Measurements from ENCODE around the gene CCDC137. TPM values are rescaled to one million over a fixed set of nuclear protein-coding genes. Genes with fewer than 3 reads are reported as not detected.

CCDC137 gene
- total RNA-seq, 1 donor from 2014 or later, result 22.4 TPM

DNA sequence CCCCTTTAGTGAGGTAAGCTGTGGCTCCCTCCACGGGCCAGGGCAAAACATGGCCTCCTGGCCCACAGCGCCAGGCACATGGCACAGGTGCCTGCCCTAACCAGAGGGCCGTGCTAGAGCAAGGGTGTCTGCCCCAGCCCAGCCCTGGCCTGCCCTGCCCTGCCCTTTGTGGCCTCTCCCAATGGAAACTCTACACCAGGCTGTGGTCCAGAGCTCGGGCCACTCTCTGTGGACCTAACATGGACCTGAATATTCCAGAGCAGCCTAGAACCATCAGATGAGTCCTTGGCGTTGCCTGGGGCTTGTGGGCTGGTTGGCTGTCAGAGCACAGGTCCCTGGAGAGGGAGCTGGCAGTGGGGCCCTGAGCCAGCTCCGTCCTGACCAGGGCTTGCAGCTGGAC lies 28.7 kb downstream of the CCDC137 start:
- H3K9me3 Mint-ChIP-seq, result peaks cover 2% of the 10 kb centered on the region
- no peaks in the 10 kb centered on the region for H3K9me3 ChIP-seq (ENCODE audit: low read depth)
- TF ChIP-seq EZH2phosphoT487 (IDR thresholded peaks at IDR 0.05) (no peak), EZH2 (IDR thresholded peaks at IDR 0.05) (no peak)
- TF ChIP-seq, protein P1, sequence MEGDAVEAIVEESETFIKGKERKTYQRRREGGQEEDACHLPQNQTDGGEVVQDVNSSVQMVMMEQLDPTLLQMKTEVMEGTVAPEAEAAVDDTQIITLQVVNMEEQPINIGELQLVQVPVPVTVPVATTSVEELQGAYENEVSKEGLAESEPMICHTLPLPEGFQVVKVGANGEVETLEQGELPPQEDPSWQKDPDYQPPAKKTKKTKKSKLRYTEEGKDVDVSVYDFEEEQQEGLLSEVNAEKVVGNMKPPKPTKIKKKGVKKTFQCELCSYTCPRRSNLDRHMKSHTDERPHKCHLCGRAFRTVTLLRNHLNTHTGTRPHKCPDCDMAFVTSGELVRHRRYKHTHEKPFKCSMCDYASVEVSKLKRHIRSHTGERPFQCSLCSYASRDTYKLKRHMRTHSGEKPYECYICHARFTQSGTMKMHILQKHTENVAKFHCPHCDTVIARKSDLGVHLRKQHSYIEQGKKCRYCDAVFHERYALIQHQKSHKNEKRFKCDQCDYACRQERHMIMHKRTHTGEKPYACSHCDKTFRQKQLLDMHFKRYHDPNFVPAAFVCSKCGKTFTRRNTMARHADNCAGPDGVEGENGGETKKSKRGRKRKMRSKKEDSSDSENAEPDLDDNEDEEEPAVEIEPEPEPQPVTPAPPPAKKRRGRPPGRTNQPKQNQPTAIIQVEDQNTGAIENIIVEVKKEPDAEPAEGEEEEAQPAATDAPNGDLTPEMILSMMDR (IDR thresholded peaks at IDR 0.05), result no peak

DNA sequence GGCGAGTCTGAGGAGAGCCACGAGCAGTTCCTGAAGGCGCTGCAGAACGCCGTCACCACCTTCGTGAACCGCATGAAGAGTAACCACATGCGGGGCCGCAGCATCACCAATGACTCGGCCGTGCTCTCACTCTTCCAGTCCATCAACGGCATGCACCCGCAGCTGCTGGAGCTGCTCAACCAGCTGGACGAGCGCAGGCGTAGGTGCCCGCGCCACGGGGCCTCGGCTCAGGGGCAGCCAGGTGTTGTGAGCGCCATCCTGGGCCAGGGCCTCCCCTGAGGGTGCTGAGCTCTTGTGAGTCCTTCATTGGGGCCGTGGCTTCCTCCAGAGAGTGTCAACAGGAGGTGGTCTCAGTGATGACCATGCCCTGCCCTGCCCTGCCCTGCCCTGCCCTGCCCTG lies 29.3 kb downstream of the CCDC137 start:
- Mint-ChIP-seq H3K9me3 (peaks cover 2% of the 10 kb centered on the region), H3K27me3 (ENCODE audit: insufficient read depth, low read depth) (peaks cover under 1% of the 10 kb centered on the region), H3K4me1 (peaks cover under 1% of the 10 kb centered on the region), H3K36me3 (peaks cover 18% of the 10 kb centered on the region), H3K27ac (no peak overlapping the region), H3K4me3 (no peak overlapping the region)
- Histone ChIP-seq H3K36me3 (no peaks in the 10 kb centered on the region), H3K79me2 (ENCODE audit: low read depth) (peaks cover 29% of the 10 kb centered on the region), H2AFZ (replicated peaks) (no peak overlapping the region), H3K27ac (no peak overlapping the region), H3K4me3 (no peak overlapping the region), H3K4me1 (no peaks in the 10 kb centered on the region), H3K9ac (no peak overlapping the region), H3K27me3 (no peaks in the 10 kb centered on the region), H3F3A (ENCODE audit: low read depth) (peaks cover 4% of the 10 kb centered on the region), H3K4me2 (no peak overlapping the region), H4K20me1 (ENCODE audit: low read depth) (peaks cover 15% of the 10 kb centered on the region), H3K9me3 (ENCODE audit: low read depth) (no peaks in the 10 kb centered on the region)
- TF ChIP-seq, protein P1 (IDR thresholded peaks at IDR 0.05), result no peak
- TF ChIP-seq EZH2phosphoT487 (IDR thresholded peaks at IDR 0.05) (no peak), EZH2 (IDR thresholded peaks at IDR 0.05) (no peak)
- DNase-seq (ENCODE audit: low spot score), result no peak

More for the DNA sequence above, 28.7 kb downstream of the CCDC137 start:
- H3K27me3 ChIP-seq, result no peaks in the 10 kb centered on the region
- no peaks in the 10 kb centered on the region for H3K36me3 ChIP-seq
- H3F3A ChIP-seq (ENCODE audit: low read depth), result peaks cover 4% of the 10 kb centered on the region
- H3K27ac Mint-ChIP-seq, result no peak overlapping the region
- no peak overlapping the region for H3K27ac ChIP-seq
- H3K9ac ChIP-seq, result no peak overlapping the region
- H3K4me2 ChIP-seq, result no peak overlapping the region
- no peaks in the 10 kb centered on the region for H3K4me1 ChIP-seq
- H3K36me3 Mint-ChIP-seq, result peaks cover 19% of the 10 kb centered on the region
- no peak overlapping the region for H3K4me3 ChIP-seq
- no peak overlapping the region for H3K4me3 Mint-ChIP-seq
- no peak overlapping the region for H2AFZ ChIP-seq (replicated peaks)
- H3K79me2 ChIP-seq (ENCODE audit: low read depth), result peaks cover 23% of the 10 kb centered on the region
- no peak for DNase-seq (ENCODE audit: low spot score)
- H4K20me1 ChIP-seq (ENCODE audit: low read depth), result peaks cover 14% of the 10 kb centered on the region
- no peaks in the 10 kb centered on the region for H3K4me1 Mint-ChIP-seq
- H3K27me3 Mint-ChIP-seq (ENCODE audit: insufficient read depth, low read depth), result no peaks in the 10 kb centered on the region

DNA sequence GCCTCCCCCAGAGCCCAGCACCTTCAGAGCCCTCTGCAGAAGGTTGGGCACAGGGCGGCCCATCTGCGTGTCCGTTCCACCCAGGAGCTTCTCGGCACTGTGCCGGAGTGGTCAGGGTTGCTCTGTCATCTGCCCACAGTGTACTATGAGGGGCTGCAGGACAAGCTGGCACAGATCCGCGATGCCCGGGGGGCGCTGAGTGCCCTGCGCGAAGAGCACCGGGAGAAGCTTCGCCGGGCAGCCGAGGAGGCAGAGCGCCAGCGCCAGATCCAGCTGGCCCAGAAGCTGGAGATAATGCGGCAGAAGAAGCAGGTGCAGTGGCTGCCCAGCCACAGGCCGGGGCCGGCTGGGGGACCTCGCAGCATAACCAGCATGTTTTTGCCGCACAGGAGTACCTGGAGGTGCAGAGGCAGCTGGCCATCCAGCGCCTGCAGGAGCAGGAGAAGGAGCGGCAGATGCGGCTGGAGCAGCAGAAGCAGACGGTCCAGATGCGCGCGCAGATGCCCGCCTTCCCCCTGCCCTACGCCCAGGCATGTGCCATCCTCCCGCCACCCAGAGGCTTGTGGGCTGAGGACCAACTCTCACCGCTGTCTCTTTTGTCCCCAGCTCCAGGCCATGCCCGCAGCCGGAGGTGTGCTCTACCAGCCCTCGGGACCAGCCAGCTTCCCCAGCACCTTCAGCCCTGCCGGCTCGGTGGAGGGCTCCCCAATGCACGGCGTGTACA lies 29.8 kb downstream of the CCDC137 start:
- Mint-ChIP-seq H3K4me1 (peaks cover 4% of the 10 kb centered on the region), H3K27ac (no peak overlapping the region), H3K36me3 (peaks cover 18% of the 10 kb centered on the region), H3K9me3 (peaks cover 2% of the 10 kb centered on the region), H3K4me3 (no peak overlapping the region), H3K27me3 (ENCODE audit: insufficient read depth, low read depth) (peaks cover 2% of the 10 kb centered on the region)
- H3K9me3 ChIP-seq (ENCODE audit: low read depth), result no peaks in the 10 kb centered on the region
- H3K36me3 ChIP-seq, result no peaks in the 10 kb centered on the region
- peaks cover 4% of the 10 kb centered on the region for H3F3A ChIP-seq (ENCODE audit: low read depth)
- no peak overlapping the region for H3K27ac ChIP-seq
- no peak overlapping the region for H3K4me2 ChIP-seq
- no peak for DNase-seq (ENCODE audit: low spot score)
- no peaks in the 10 kb centered on the region for H3K4me1 ChIP-seq
- peaks cover 35% of the 10 kb centered on the region for H3K79me2 ChIP-seq (ENCODE audit: low read depth)
- no peak overlapping the region for H3K9ac ChIP-seq
- peaks cover 19% of the 10 kb centered on the region for H4K20me1 ChIP-seq (ENCODE audit: low read depth)
- TF ChIP-seq EZH2 (IDR thresholded peaks at IDR 0.05) (no peak), EZH2phosphoT487 (IDR thresholded peaks at IDR 0.05) (no peak)
- TF ChIP-seq, protein P1 (IDR thresholded peaks at IDR 0.05), result no peak
- no peak overlapping the region for H3K4me3 ChIP-seq
- H3K27me3 ChIP-seq, result no peaks in the 10 kb centered on the region
- no peak overlapping the region for H2AFZ ChIP-seq (replicated peaks)

Measured in neural progenitor cell (in vitro differentiated cells).